Uterus (tissue), 4 donors: ENCODE data around the gene DCTN3. TPM values are rescaled to one million over a fixed set of nuclear protein-coding genes. Genes with fewer than 3 reads are reported as not detected.

ENCODE experiments used
- DNase-seq, 2 donors: peaks; one replicate each; pipeline ENCODE4 v3.0.0-alpha.2; 2019 to 2020
- H3K27ac ChIP-seq, 2 donors: fragments of 200-600 bp; sonication (generic); 1 replicate in 1 of 2; 2 replicates in 1 of 2; pipeline ENCODE4 v1.5.1; 2016 to 2018
- H3K27me3 ChIP-seq, 2 donors: fragments of 200-600 bp; sonication (generic); one replicate each; pipeline ENCODE4 v1.5.1; 2018 to 2019; ENCODE audit warnings: control low read depth in 1 of 2
- H3K36me3 ChIP-seq, 2 donors: fragments of 200-600 bp; sonication (generic); one replicate each; pipeline ENCODE4 v1.5.1; 2019; ENCODE audit warnings: control low read depth in 1 of 2
- H3K4me1 ChIP-seq, 2 donors: fragments of 200-600 bp; sonication (generic); one replicate each; pipeline ENCODE4 v1.5.1; 2018 to 2019; ENCODE audit warnings: control low read depth in 1 of 2
- H3K4me3 ChIP-seq, 2 donors: fragments of 200-600 bp; sonication (generic); 1 replicate in 1 of 2; 2 replicates in 1 of 2; pipeline ENCODE4 v1.5.1; 2018 to 2019; ENCODE audit warnings: mild to moderate bottlenecking in 1 of 2
- H3K9me3 ChIP-seq, 2 donors: fragments of 200-600 bp; sonication (generic); one replicate each; pipeline ENCODE4 v1.5.1; 2019; ENCODE audit warnings: control low read depth in 1 of 2
- POLR2A ChIP-seq, 2 donors: fragments of 450-650 bp; IDR thresholded peaks; one replicate each; pipeline ENCODE4 v1.6.1; 2016; ENCODE audit warnings: antibody characterized with exemption in 2 of 2, mild to moderate bottlenecking in 1 of 2, moderate library complexity in 1 of 2
- intact Hi-C: fragments of 100-400 bp; cut with DNase I; formaldehyde crosslinking; loops from one replicate; pipeline ENCODE4 v1.15.1; 2023; ENCODE audit warnings: low total_unique reads
- total RNA-seq, 4 donors: library from RNA; depleted of rRNA in 3 of 4; stranded (reverse); fragments of >200 nt in 3 of 4; gene quantifications; one replicate each; pipeline versions ENCODE4 v1.1.0 to v1.2.4, GENCODE V29; 2014 to 2023
- TF ChIP-seq, protein P1 (sequence below), 4 experiments: fragments of 200-600 bp in 2 of 4; fragments of 450-650 bp in 2 of 4; sonication (generic) in 2 of 4; IDR thresholded peaks; one replicate each; pipeline ENCODE4 v1.5.1; 2016 to 2019; ENCODE audit warnings: antibody characterized with exemption in 4 of 4, mild to moderate bottlenecking in 2 of 4, moderate library complexity in 1 of 4
- donor health status: DM: yes; HTN: yes; CAD: no.

The DCTN3 gene
- total RNA-seq, 4 donors from 2014 or later: 27.7 to 98.0 (median 58.6) TPM

DNA sequence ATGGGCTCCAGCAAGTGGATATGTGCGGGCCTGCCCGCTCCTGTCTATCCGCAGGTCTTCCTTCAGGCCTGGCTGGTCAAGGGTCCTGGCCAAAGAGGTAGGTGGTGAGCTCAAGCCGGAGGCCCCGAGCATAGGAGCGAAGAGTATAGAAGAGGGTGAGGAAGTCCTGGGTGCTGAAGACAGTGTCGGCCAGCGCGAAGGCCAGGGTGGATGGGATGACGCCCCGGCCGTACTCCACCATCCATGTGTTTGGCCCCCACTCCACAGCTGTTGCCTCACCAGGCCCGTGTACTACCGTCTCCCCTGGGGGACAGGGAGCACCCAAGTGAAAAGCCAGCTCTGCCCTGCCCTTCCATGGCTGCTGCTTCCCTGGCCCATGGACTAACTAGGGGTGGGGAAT is 15.3 kb upstream of the DCTN3 start:
- Histone ChIP-seq H3K27ac (no peak overlapping the region), H3K9me3 (no peaks in the 10 kb centered on the region), H3K36me3 (no peaks in the 10 kb centered on the region), H3K4me3 (no peak overlapping the region), H3K27me3 (no peaks in the 10 kb centered on the region), H3K4me1 (no peaks in the 10 kb centered on the region)
- DNase-seq: no peak
- TF ChIP-seq, protein P1, sequence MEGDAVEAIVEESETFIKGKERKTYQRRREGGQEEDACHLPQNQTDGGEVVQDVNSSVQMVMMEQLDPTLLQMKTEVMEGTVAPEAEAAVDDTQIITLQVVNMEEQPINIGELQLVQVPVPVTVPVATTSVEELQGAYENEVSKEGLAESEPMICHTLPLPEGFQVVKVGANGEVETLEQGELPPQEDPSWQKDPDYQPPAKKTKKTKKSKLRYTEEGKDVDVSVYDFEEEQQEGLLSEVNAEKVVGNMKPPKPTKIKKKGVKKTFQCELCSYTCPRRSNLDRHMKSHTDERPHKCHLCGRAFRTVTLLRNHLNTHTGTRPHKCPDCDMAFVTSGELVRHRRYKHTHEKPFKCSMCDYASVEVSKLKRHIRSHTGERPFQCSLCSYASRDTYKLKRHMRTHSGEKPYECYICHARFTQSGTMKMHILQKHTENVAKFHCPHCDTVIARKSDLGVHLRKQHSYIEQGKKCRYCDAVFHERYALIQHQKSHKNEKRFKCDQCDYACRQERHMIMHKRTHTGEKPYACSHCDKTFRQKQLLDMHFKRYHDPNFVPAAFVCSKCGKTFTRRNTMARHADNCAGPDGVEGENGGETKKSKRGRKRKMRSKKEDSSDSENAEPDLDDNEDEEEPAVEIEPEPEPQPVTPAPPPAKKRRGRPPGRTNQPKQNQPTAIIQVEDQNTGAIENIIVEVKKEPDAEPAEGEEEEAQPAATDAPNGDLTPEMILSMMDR (IDR thresholded peaks at IDR 0.05): no peak
- no peak for TF ChIP-seq POLR2A (IDR thresholded peaks at IDR 0.05)
- intact Hi-C loops: no loop called here

DNA sequence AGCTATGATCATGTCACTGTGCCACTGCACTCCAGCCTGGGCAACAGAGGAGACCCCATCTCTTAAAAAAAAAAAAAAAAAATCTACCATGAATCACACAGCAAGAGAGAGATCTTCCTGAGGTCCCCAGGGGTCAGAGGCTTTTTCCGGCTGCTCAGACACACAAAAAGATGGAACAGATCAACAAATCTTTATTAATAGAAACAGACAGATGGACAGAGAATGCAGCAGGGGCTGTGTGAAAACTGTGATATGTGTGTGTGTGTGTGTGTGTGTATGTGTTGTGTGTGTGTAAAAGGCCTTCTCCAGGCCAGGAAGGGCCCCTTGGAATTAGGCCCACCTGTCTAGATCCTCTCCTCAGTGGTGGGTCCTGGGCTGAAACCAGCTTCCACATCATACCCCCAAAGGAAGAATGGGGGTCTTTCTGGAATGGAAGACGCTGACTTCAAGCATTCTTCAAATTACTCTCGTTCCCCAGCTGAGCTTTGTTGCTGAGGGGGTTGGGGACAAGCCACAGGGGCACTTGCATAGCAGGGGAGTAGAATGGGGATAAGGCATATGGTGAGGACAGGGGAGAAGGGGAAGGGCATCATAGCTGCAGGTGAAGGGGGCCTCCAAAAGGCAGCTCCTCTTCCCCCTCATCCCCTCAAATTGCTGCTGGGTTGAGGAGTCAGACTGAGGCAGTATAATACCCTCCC is 14.4 kb upstream of the DCTN3 start:
- TF ChIP-seq, protein P1 (IDR thresholded peaks at IDR 0.05): no peak
- no peak for TF ChIP-seq POLR2A (IDR thresholded peaks at IDR 0.05)
- Histone ChIP-seq H3K27me3 (peaks cover 0 to 1% of the 10 kb centered on the region in 2 donors), H3K36me3 (no peaks in the 10 kb centered on the region), H3K9me3 (no peaks in the 10 kb centered on the region), H3K4me3 (no peak overlapping the region), H3K27ac (no peak overlapping the region), H3K4me1 (no peaks in the 10 kb centered on the region)
- intact Hi-C loops: no loop called here
- DNase-seq: no peak

DNA sequence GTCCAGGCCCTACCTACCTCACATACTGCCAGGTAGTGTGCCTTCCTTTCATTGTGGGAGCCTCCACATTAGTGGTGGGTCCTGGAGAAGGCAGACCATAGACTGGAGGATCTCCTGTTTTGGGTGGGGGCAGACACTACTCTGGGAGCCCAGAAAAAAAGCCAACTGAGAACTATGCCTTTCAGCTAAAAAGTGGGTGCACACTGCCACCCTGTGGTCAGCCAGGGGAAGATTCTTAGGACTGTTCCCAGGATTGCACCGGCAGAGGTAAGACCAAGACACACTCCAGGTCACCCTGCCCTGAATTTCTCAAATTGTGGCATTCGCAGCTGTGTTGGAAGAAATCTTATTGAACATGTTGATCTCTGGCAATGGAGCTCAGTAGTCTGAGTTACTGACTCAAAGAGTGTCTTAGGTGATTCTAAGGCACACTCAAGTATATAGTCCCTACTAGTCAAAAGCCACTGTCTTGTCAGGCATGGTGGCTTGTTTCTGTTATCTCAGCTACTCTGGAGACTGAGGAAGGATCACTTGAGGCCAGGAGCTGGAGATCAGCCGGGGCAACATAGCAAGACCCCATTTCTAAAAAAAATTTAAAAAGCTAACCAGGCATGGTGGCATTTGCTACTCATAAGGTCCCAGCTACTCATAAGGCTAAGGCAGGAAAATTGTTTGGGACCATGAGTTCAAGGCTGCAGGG is 13.7 kb upstream of the DCTN3 start:
- peak; percentile 52 to 68 for DNase-seq
- intact Hi-C loops: no loop called here

DNA sequence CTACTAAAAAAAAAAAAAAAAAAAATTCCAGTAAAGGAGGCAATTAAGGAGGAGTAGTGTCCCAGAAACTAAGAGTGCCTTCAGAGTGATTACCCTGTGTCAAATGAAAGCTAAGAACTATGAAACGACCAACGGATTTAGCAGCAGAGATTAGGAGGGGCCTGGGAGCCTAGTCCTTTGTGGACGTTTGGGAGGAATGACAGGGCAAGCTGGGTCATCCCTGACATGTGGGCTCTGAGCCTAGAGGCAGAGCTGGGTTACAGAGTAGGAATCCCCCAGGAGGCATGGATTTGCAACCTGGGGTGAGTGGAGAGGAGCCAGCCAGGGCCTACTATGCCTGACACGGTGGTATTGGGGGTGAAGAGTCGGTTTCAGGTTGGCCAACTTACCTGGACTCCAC is 12.9 kb upstream of the DCTN3 start:
- Histone ChIP-seq H3K9me3 (no peaks in the 10 kb centered on the region), H3K27me3 (peaks cover 6 to 11% of the 10 kb centered on the region in 2 donors), H3K27ac (no peak overlapping the region), H3K4me3 (no peak overlapping the region), H3K4me1 (peaks cover 0 to 4% of the 10 kb centered on the region in 2 donors), H3K36me3 (no peaks in the 10 kb centered on the region)
- intact Hi-C loops: no loop called here
- TF ChIP-seq POLR2A (IDR thresholded peaks at IDR 0.05): no peak
- TF ChIP-seq, protein P1 (IDR thresholded peaks at IDR 0.05): no peak
- DNase-seq: no peak

More for the DNA sequence above, 13.7 kb upstream of the DCTN3 start:
- TF ChIP-seq, protein P1 (IDR thresholded peaks at IDR 0.05): peak; percentile 69 to 87 (median 83)
- TF ChIP-seq POLR2A (IDR thresholded peaks at IDR 0.05): no peak
- Histone ChIP-seq H3K4me1 (no peaks in the 10 kb centered on the region), H3K4me3 (no peak overlapping the region), H3K27me3 (peaks cover 0 to 7% of the 10 kb centered on the region in 2 donors), H3K36me3 (no peaks in the 10 kb centered on the region), H3K27ac (no peak overlapping the region), H3K9me3 (no peaks in the 10 kb centered on the region)
